NCI-H2107 (cell line): ENCODE data around the gene ACADS.

Source experiments
- DNase-seq: peaks from one replicate; lab custom pipeline; 2025; lab: John Stamatoyannopoulos, UW

The ACADS gene

GRCh38 chr12:120700886-120701285 lies 24.7 kb upstream of the ACADS start:
- no peak for DNase-seq

- DNase-seq: no peak
Measured at GRCh38 chr12:120702637-120703036, 23.0 kb upstream of the ACADS start.

- DNase-seq: no peak
Measured at GRCh38 chr12:120703311-120703942, 22.2 kb upstream of the ACADS start.

GRCh38 chr12:120705618-120706017 lies 20.0 kb upstream of the ACADS start:
- DNase-seq: no peak

- no peak for DNase-seq
Measured at GRCh38 chr12:120706029-120706428, 19.6 kb upstream of the ACADS start.

- DNase-seq: no peak
Measured at GRCh38 chr12:120708651-120709050, 17.0 kb upstream of the ACADS start.

- peak; percentile 65 for DNase-seq
Measured at GRCh38 chr12:120710031-120710804, 15.4 kb upstream of the ACADS start, which contains the start of gene UNC119B. TSS of gene UNC119B (plus strand) at chr12:120710458. CDS start at chr12:120710475, 17 bp downstream.

- DNase-seq: no peak
Measured at GRCh38 chr12:120710805-120711296, 14.8 kb upstream of the ACADS start.

- DNase-seq: no peak
Measured at GRCh38 chr12:120711411-120711810, 14.2 kb upstream of the ACADS start.

- no peak for DNase-seq
Measured at GRCh38 chr12:120712610-120713009, 13.0 kb upstream of the ACADS start.

- DNase-seq: peak; percentile 82
Measured at GRCh38 chr12:120713861-120714482, 11.7 kb upstream of the ACADS start.

- DNase-seq: no peak
Measured at GRCh38 chr12:120718055-120718454, 7.6 kb upstream of the ACADS start.

- DNase-seq: no peak
Measured at GRCh38 chr12:120719072-120719471, 6.6 kb upstream of the ACADS start.

GRCh38 chr12:120719496-120720233 lies 6.0 kb upstream of the ACADS start:
- DNase-seq: no peak

GRCh38 chr12:120720234-120720986 lies 5.2 kb upstream of the ACADS start:
- no peak for DNase-seq

- DNase-seq: no peak
Measured at GRCh38 chr12:120720987-120721801, 4.4 kb upstream of the ACADS start.

GRCh38 chr12:120721866-120722265 lies 3.8 kb upstream of the ACADS start:
- no peak for DNase-seq

GRCh38 chr12:120722784-120723183 lies 2.8 kb upstream of the ACADS start:
- DNase-seq: no peak

- DNase-seq: no peak
Measured at GRCh38 chr12:120724720-120725119, 906 bp upstream of the ACADS start.

- DNase-seq: no peak
Measured at GRCh38 chr12:120725151-120725658, 421 bp upstream of the ACADS start.

GRCh38 chr12:120726510-120726793 lies 826 bp downstream of the ACADS start:
- DNase-seq: no peak
